ENCODE results near the gene NLRC5.

The NLRC5 gene

GRCh38 chr16:57062329-57062728 is 73.0 kb downstream of the NLRC5 start:
- TF ChIP-seq GATA3 (IDR thresholded peaks at IDR 0.05; ENCODE audit: low read depth, low read length) (no peak), GATA2 (IDR thresholded peaks at IDR 0.05; ENCODE audit: low read depth, low read length) (peak; percentile 84)

- TF ChIP-seq GATA2 (IDR thresholded peaks at IDR 0.05; ENCODE audit: low read depth, low read length) (no peak), GATA3 (IDR thresholded peaks at IDR 0.05; ENCODE audit: low read depth, low read length) (no peak)
These were observed 75.6 kb downstream of the NLRC5 start for GRCh38 chr16:57064995-57065394.

- no peak for TF ChIP-seq GATA3 (IDR thresholded peaks at IDR 0.05; ENCODE audit: low read depth, low read length)
- no peak for TF ChIP-seq GATA2 (IDR thresholded peaks at IDR 0.05; ENCODE audit: low read depth, low read length)
These were observed 77.3 kb downstream of the NLRC5 start for GRCh38 chr16:57066625-57067024.

- TF ChIP-seq GATA2 (IDR thresholded peaks at IDR 0.05; ENCODE audit: low read depth, low read length) (no peak), GATA3 (IDR thresholded peaks at IDR 0.05; ENCODE audit: low read depth, low read length) (no peak)
These were observed 78.0 kb downstream of the NLRC5 start for GRCh38 chr16:57067347-57067746.

- TF ChIP-seq GATA3 (IDR thresholded peaks at IDR 0.05; ENCODE audit: low read depth, low read length) = no peak
- no peak for TF ChIP-seq GATA2 (IDR thresholded peaks at IDR 0.05; ENCODE audit: low read depth, low read length)
These were observed 79.7 kb downstream of the NLRC5 start for GRCh38 chr16:57069053-57069452.

GRCh38 chr16:57069635-57070370 is 80.4 kb downstream of the NLRC5 start:
- TF ChIP-seq GATA2 (IDR thresholded peaks at IDR 0.05; ENCODE audit: low read depth, low read length) = no peak
- TF ChIP-seq GATA3 (IDR thresholded peaks at IDR 0.05; ENCODE audit: low read depth, low read length) = no peak

GRCh38 chr16:57070424-57070823 is 81.1 kb downstream of the NLRC5 start:
- no peak for TF ChIP-seq GATA2 (IDR thresholded peaks at IDR 0.05; ENCODE audit: low read depth, low read length)
- no peak for TF ChIP-seq GATA3 (IDR thresholded peaks at IDR 0.05; ENCODE audit: low read depth, low read length)

- TF ChIP-seq GATA3 (IDR thresholded peaks at IDR 0.05; ENCODE audit: low read depth, low read length) (no peak), GATA2 (IDR thresholded peaks at IDR 0.05; ENCODE audit: low read depth, low read length) (no peak)
These were observed 82.7 kb downstream of the NLRC5 start for GRCh38 chr16:57071831-57072582.

GRCh38 chr16:57072616-57073275 is 83.4 kb downstream of the NLRC5 start:
- TF ChIP-seq GATA2 (IDR thresholded peaks at IDR 0.05; ENCODE audit: low read depth, low read length) = no peak
- no peak for TF ChIP-seq GATA3 (IDR thresholded peaks at IDR 0.05; ENCODE audit: low read depth, low read length)

- TF ChIP-seq GATA2 (IDR thresholded peaks at IDR 0.05; ENCODE audit: low read depth, low read length) (no peak), GATA3 (IDR thresholded peaks at IDR 0.05; ENCODE audit: low read depth, low read length) (no peak)
These were observed 88.4 kb downstream of the NLRC5 start for GRCh38 chr16:57077714-57078113.

- TF ChIP-seq GATA3 (IDR thresholded peaks at IDR 0.05; ENCODE audit: low read depth, low read length) (no peak), GATA2 (IDR thresholded peaks at IDR 0.05; ENCODE audit: low read depth, low read length) (no peak)
These were observed 92.4 kb downstream of the NLRC5 start for GRCh38 chr16:57081744-57082143.

GRCh38 chr16:57082664-57083063 is 93.3 kb downstream of the NLRC5 start:
- TF ChIP-seq GATA3 (IDR thresholded peaks at IDR 0.05; ENCODE audit: low read depth, low read length) (no peak), GATA2 (IDR thresholded peaks at IDR 0.05; ENCODE audit: low read depth, low read length) (no peak)

GRCh38 chr16:57083485-57084126 is 94.2 kb downstream of the NLRC5 start:
- TF ChIP-seq GATA2 (IDR thresholded peaks at IDR 0.05; ENCODE audit: low read depth, low read length) (no peak), GATA3 (IDR thresholded peaks at IDR 0.05; ENCODE audit: low read depth, low read length) (no peak)

GRCh38 chr16:57084257-57084770 is 95.0 kb downstream of the NLRC5 start:
- TF ChIP-seq GATA2 (IDR thresholded peaks at IDR 0.05; ENCODE audit: low read depth, low read length) = peak; percentile 82
- TF ChIP-seq GATA3 (IDR thresholded peaks at IDR 0.05; ENCODE audit: low read depth, low read length) = no peak

Data from SH-SY5Y (cell line).